RWPE2 (cell line): ENCODE data around the gene ALDH3A1.

Source experiments
- ATAC-seq: fragments of 200-7000 bp; cut with Tn5 transposase; 3 replicates; pipeline ENCODE4 v1.9.1; 2021; ENCODE audit warnings: low read depth
- DNase-seq: peaks from one replicate; pipeline ENCODE4 v3.0.0-alpha.2; 2020; ENCODE audit warnings: low spot score
- H3K27ac ChIP-seq: fragments of 450-650 bp; 2 replicates; pipeline ENCODE4 v1.5.1; 2017; ENCODE audit warnings: mild to moderate bottlenecking; ENCODE audit not compliant: poor library complexity, severe bottlenecking
- H3K27me3 ChIP-seq: fragments of 250-450 bp; sonication (Bioruptor Pico); 2 replicates; pipeline ENCODE4 v1.5.1; 2021; ENCODE audit warnings: mild to moderate bottlenecking, moderate library complexity; ENCODE audit not compliant: insufficient read depth, poor library complexity, severe bottlenecking
- H3K36me3 ChIP-seq: fragments of 250-450 bp; sonication (Bioruptor Pico); 2 replicates; pipeline ENCODE4 v1.5.1; 2020; ENCODE audit warnings: low read depth, mild to moderate bottlenecking, moderate library complexity
- H3K4me1 ChIP-seq: fragments of 250-450 bp; sonication (Bioruptor Pico); 2 replicates; pipeline ENCODE4 v1.5.1; 2021; ENCODE audit warnings: mild to moderate bottlenecking, moderate library complexity; ENCODE audit not compliant: insufficient read depth, poor library complexity, severe bottlenecking
- H3K4me3 ChIP-seq: fragments of 250-450 bp; sonication (Bioruptor Pico); 2 replicates; pipeline ENCODE4 v1.5.1; 2021; ENCODE audit warnings: mild to moderate bottlenecking, moderate library complexity; ENCODE audit not compliant: severe bottlenecking
- H3K9me3 ChIP-seq: fragments of 250-450 bp; sonication (Bioruptor Pico); 2 replicates; pipeline ENCODE4 v1.5.1; 2021; ENCODE audit warnings: mild to moderate bottlenecking, moderate library complexity; ENCODE audit not compliant: severe bottlenecking
- TF ChIP-seq, protein P1 (sequence below): fragments of 450-650 bp; IDR thresholded peaks from one replicate; pipeline ENCODE4 v1.5.1; 2017; ENCODE audit warnings: mild to moderate bottlenecking, moderate library complexity; ENCODE audit not compliant: poor library complexity, severe bottlenecking

The ALDH3A1 gene

DNA sequence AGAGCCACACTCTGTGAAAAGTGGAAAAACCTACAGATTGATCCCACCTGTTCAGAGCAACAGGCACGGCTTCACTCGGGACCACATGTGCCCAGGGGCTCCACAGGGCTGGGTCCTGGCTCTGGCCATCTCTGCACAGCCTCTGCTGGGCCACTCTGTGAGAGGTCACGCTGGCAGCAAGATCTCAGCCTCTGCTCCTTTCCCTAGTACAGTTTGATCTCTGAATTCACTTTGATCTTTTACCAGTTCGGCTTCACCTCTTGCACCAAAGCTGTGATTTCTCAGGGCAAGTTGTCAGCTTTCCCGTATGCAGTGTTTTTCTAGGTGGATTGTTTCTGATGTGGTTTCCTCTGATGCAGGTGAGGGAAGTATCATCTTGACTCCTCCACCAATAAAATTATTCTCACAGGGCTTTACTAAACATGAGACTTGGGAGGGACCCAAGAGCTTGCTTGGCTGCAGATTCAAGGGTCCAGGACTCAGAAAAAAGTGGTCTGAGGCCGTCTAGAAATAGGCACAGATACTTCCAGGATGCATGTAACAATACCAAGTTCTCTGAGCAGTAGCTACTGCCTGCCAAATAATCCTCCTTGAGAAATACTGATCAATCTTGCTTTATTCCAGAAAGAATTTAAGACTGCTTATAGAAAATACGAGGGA is 24.0 kb upstream of the ALDH3A1 start:
- peaks cover 29% of the 10 kb centered on the region for H3K36me3 ChIP-seq
- ATAC-seq (no peak), DNase-seq (no peak)
- H3K27me3 ChIP-seq, result no peaks in the 10 kb centered on the region
- no peaks in the 10 kb centered on the region for H3K4me1 ChIP-seq
- H3K9me3 ChIP-seq, result no peaks in the 10 kb centered on the region
- H3K27ac ChIP-seq, result no peak overlapping the region
- TF ChIP-seq, protein P1, sequence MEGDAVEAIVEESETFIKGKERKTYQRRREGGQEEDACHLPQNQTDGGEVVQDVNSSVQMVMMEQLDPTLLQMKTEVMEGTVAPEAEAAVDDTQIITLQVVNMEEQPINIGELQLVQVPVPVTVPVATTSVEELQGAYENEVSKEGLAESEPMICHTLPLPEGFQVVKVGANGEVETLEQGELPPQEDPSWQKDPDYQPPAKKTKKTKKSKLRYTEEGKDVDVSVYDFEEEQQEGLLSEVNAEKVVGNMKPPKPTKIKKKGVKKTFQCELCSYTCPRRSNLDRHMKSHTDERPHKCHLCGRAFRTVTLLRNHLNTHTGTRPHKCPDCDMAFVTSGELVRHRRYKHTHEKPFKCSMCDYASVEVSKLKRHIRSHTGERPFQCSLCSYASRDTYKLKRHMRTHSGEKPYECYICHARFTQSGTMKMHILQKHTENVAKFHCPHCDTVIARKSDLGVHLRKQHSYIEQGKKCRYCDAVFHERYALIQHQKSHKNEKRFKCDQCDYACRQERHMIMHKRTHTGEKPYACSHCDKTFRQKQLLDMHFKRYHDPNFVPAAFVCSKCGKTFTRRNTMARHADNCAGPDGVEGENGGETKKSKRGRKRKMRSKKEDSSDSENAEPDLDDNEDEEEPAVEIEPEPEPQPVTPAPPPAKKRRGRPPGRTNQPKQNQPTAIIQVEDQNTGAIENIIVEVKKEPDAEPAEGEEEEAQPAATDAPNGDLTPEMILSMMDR, result no peak
- H3K4me3 ChIP-seq, result no peak overlapping the region

DNA sequence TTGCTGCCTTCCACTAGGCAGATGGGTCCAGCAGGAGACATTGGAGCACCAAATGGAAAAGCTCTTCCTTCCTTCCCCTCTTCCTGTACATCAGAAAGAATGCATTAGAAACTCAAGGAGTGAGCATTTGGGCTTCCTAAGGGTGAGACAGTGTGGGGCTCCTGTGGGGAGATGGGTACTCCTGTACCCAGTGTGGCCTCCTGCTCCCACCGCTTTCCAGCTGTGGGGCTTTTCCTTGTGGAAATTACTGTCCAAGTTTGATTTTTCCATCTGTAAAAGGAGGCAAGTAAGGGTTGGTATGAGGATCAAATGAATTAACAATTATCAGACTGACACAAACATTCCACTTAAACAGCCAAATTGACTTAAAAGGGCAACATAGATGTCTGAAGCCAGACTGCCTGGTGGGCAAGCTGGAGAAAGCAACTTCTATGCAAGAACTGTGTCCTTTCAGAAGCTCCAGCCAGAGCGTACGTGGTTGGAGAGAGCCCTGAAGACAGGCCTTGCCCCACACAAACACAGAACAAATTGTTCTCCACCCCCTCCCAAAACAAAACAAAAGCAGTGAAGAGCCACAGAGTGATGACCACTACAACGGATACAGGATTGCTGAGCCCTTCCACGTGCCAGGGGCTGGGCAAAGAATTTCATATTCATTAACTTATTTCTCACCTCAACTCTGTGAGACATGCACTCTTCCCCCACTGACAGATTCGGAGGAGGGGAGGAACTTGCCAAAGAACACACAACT is 23.1 kb upstream of the ALDH3A1 start:
- Histone ChIP-seq H3K36me3 (peaks cover 19% of the 10 kb centered on the region), H3K27ac (no peak overlapping the region), H3K9me3 (no peaks in the 10 kb centered on the region), H3K4me1 (no peaks in the 10 kb centered on the region), H3K27me3 (no peaks in the 10 kb centered on the region), H3K4me3 (no peak overlapping the region)
- ATAC-seq (no peak), DNase-seq (no peak)
- TF ChIP-seq, protein P1, result no peak

DNA sequence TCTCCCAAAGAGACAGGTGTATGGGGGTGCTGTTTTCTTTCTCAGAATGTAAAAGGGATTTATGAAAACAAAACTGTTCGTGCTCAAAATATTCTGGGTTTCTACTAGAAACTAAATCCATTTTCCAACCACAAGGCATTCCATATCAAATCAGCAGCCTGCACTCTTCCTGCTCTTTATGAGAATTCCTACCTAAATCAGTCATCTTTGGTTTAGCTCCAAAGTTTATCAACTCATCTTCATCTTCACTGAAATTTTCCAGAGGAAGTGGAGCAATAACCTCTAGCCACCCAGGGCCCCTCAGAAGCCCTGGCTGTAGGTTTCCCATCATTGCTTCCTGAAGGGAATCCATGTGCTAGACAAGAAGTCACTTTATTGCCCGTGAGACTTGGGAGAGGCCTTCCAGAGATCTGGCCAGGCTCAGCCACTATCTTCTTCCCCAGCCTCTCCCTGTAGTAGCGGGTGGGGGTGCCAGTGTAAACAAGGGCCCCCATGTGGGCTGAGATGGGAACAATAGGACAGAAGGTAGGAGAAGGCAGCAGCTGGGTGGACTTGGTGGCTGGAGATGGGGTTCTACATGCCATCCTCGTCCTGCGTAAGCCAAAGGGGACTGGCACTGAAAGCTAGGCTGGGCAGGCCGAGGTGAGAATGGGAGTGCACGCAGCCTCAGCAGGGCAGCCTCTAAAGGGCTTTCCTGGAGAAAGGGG is 22.0 kb upstream of the ALDH3A1 start:
- TF ChIP-seq, protein P1, result no peak
- H3K27me3 ChIP-seq, result no peaks in the 10 kb centered on the region
- ATAC-seq, result no peak
- H3K9me3 ChIP-seq, result no peaks in the 10 kb centered on the region
- H3K27ac ChIP-seq, result no peak overlapping the region
- H3K36me3 ChIP-seq, result peaks cover 9% of the 10 kb centered on the region
- H3K4me1 ChIP-seq, result no peaks in the 10 kb centered on the region
- no peak overlapping the region for H3K4me3 ChIP-seq
- no peak for DNase-seq

DNA sequence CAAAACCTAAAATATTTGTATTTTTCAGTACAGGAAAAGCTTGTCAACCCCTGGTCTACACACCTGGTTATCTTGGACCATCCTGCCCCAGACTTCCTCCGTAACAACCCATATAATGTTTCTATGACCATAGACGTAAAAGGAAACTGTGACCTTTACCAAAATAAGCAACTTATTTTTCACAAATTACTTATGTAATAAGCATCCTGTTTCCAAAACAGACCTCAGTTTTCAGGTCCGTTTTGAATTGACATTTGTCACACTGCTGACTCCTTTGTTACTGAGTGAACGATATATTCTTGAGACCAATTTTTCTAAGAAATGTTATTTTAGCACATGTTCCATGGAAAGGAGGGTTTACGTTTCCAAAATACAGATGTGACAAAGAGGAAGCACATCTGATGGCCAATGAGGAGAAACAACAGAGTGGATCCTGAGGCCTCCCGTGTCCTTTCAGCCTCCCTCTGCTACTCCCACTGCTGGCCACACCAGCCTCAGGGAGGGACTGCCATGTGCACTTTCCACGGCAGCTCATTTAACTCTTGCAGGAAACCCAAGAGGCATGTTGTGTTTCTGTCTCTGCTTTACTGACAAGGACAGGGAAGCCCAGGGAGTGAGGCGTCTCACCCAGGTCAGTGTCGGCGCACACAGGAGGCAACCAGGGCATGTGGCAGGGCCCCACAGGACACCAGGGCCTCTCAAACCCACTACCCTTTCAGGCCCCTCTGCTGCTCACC is 20.1 kb upstream of the ALDH3A1 start:
- TF ChIP-seq, protein P1, result no peak

More for the DNA sequence above, 20.1 kb upstream of the ALDH3A1 start:
- Histone ChIP-seq H3K27ac (no peak overlapping the region), H3K9me3 (no peaks in the 10 kb centered on the region), H3K4me3 (no peak overlapping the region), H3K4me1 (no peaks in the 10 kb centered on the region), H3K27me3 (no peaks in the 10 kb centered on the region), H3K36me3 (no peaks in the 10 kb centered on the region)
- no peak for ATAC-seq
- no peak for DNase-seq
